GM19351 (cell line): ENCODE measurements around the gene RAB40B.

Experiments used
- ATAC-seq: cut with Tn5 transposase; IDR thresholded peaks from one replicate; pipeline ENCODE4 v1.9.1; 2021; ENCODE audit warnings: mild to moderate bottlenecking, moderate library complexity; ENCODE audit not compliant: unreplicated experiment

The RAB40B gene

GRCh38 chr17:82619641-82620040 lies 78.9 kb downstream of the RAB40B start:
- no peak for ATAC-seq

DNA sequence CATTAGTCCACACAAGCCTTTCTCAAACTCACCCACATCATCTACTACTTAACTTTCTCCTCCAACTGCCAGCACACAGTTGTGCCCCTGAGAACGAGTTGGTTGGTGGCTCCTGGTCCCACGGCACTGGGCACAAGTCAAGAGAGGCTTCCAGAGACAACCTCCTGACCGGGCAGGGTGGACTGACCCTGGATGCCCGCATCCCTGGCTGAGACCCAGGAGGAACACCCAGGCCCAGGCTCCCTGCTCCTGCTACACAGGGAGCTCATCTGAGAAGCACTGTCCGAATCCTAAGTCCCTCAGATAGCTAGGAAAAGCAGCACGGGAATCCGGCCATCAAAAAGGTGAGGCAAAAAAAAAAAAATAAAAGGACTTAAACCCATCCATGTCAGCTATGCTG lies 79.3 kb downstream of the RAB40B start:
- ATAC-seq = no peak

DNA sequence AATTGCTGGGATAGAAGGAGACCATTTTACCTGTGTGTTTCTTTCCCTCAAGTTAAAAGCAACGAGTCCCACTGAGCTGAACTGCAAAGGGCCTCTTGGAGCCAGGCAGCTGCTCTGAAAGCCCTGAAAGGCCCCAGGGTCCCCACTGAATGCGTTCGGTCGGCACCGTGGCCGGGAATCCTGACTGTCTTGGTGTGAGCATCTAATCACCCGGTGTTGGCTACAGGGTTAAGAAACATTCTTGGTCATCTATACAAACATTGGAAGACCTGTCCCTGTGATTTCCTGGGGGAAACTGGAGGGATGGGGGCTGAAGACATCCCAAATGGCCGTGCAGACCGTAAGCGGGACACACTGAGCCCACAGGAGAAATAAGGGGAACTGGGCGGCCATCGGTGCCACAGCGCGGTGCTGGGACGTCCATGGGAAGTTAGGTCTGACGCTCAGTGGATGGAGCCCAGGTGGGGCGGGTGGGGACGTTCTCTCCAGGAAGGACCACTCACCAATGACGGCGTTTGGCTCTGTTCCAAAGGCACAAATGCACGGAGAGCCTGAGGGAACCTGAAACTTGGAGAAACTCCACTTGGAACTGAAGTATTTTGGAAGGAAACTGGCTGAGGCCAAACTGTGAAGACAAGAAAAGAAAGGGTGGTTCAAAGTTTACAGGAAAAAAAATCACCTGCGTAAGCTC lies 82.3 kb downstream of the RAB40B start:
- ATAC-seq = no peak

DNA sequence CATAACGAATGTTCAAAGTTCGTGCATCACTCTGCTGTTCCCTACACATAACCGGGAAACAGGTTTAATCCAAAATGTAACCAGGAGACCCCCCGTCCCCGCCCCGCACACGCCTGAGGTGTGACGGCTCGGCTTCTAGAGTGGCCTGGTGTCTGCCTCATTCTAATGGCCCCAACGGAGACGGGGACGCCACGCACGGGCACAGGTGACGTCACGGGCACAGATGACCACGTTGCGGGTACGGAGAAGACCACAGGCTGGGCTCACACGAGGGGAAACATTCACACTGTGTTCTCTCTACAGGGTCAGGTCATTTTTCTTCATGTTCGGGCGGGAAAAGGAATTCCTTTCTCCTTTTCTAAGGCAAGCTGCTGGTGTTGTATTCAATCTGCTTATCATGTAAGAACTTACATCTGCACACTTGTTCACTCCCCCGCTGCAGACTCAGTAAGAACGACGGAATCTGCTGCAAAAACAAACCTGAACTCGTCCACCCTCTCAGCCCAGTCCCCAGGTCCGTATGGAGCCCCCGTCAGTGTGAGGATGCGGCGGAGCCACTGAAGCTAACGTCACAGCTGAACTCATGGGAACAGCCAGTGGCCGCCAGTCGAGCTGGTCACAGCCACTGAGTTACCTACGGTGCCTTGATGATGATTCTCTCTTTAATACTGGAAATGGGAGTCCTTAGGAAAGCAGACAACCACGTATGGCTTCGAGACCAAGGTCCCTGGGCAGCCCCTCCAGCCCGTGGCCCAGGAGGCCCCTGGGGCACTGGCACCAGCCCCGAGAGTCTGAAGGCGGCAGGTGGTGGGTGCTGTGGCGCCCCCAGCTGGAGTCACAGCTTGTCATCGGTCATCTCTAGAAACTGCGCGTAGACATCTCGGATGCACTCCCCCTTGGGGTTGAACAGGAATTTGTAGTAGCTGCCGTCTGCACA lies 83.1 kb downstream of the RAB40B start:
- ATAC-seq = no peak

GRCh38 chr17:82614095-82614631 lies 84.3 kb downstream of the RAB40B start:
- ATAC-seq = no peak

GRCh38 chr17:82613283-82614094 lies 85.0 kb downstream of the RAB40B start:
- no peak for ATAC-seq

- ATAC-seq = no peak
Observed at GRCh38 chr17:82611140-82612058, 87.1 kb downstream of the RAB40B start.

- no peak for ATAC-seq
Observed at GRCh38 chr17:82609655-82610054, 88.8 kb downstream of the RAB40B start.

GRCh38 chr17:82608816-82609215 lies 89.7 kb downstream of the RAB40B start:
- ATAC-seq = no peak

- no peak for ATAC-seq
Observed at GRCh38 chr17:82605939-82606600, 92.4 kb downstream of the RAB40B start.
